Uterus (tissue), 2 donors: Measurements from ENCODE around the gene NOXO1.

ENCODE experiments used
- CTCF ChIP-seq, 4 experiments: fragments of 200-600 bp in 2 of 4; fragments of 450-650 bp in 2 of 4; sonication (generic) in 2 of 4; IDR thresholded peaks; one replicate each; pipeline ENCODE4 v1.5.1; 2016 to 2019; ENCODE audit warnings: antibody characterized with exemption in 4 of 4, mild to moderate bottlenecking in 2 of 4, moderate library complexity in 1 of 4
- POLR2A ChIP-seq, 2 donors: fragments of 450-650 bp; IDR thresholded peaks; one replicate each; pipeline ENCODE4 v1.6.1; 2016; ENCODE audit warnings: antibody characterized with exemption in 2 of 2, mild to moderate bottlenecking in 1 of 2, moderate library complexity in 1 of 2

- TF ChIP-seq CTCF (IDR thresholded peaks at IDR 0.05) = no peak
- TF ChIP-seq POLR2A (IDR thresholded peaks at IDR 0.05) = no peak
Observed at GRCh38 chr16:2006317-2006716, 25.0 kb upstream of the NOXO1 start.
